ENCODE results near the gene ALDH1B1.

ALDH1B1 gene

GRCh38 chr9:38439916-38440301 lies 47.4 kb downstream of the ALDH1B1 start:
- no peak for TF ChIP-seq CTCF (conservative IDR thresholded peaks at IDR 0.05; ENCODE audit: low read depth, low read length)
- DNase-seq (ENCODE audit: low read depth) = no peak
- H3K4me3 ChIP-seq (ENCODE audit: low read length) = no peak overlapping the region

DNA sequence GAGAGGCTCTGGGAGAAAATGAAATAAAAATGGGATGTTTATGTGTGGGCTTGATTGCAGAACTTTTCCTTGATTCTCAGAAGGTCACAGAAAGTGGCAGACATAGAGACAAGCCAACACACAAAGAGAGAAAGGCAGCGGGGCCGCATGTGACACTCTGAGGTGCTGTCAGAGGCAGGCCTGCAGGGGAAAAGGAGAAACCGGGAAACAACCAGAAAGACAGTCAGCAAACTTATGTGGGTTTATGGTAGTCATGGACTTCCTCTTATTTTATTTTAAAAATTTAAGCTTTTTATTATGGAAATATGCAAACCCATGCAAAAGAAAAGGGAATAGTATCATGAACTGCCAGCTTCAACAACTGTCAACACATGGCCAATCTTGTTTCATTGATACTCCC lies 48.0 kb downstream of the ALDH1B1 start:
- H3K4me3 ChIP-seq (ENCODE audit: low read length) = no peak overlapping the region
- no peak for DNase-seq (ENCODE audit: low read depth)
- TF ChIP-seq CTCF (conservative IDR thresholded peaks at IDR 0.05; ENCODE audit: low read depth, low read length) = no peak

- no peak for DNase-seq (ENCODE audit: low read depth)
These were observed 49.0 kb downstream of the ALDH1B1 start for GRCh38 chr9:38441347-38442085.

DNA sequence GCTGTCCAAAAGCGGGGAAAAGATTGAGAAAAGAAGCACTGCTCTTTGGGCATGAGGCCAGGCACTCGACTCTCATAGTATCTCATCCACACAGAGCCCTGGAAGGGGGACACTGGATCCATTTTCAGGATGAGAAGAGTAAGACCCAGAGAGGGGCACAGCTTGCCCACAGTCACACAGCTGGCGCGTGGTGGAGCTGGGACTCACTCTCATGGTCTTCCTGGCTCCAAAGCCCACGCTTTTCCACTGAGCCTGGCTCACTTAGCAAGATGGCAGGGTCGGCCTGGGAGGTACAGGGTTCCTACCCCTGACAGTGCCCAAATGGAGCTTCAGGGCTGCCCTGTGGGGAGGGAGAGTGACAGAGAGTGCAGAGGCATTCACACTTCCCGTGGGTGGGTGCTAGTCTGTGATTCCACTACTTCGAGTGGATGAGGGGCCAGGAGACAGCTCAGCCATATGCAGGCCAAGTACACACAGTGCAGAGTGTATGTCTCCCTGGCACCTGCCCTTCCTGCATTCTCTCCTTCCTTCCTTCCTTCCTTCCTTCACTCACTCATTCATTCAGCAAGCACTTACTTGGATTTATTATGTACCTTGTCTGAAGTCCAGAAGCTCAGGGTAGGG lies 50.1 kb downstream of the ALDH1B1 start:
- H3K4me3 ChIP-seq (ENCODE audit: low read length) = no peak overlapping the region
- no peak for TF ChIP-seq CTCF (conservative IDR thresholded peaks at IDR 0.05; ENCODE audit: low read depth, low read length)
- DNase-seq (ENCODE audit: low read depth) = no peak

More at GRCh38 chr9:38441347-38442085, 49.0 kb downstream of the ALDH1B1 start:
- no peak for TF ChIP-seq CTCF (conservative IDR thresholded peaks at IDR 0.05; ENCODE audit: low read depth, low read length)
- no peak overlapping the region for H3K4me3 ChIP-seq (ENCODE audit: low read length)

GRCh38 chr9:38443181-38443580 lies 50.7 kb downstream of the ALDH1B1 start:
- no peak for DNase-seq (ENCODE audit: low read depth)
- H3K4me3 ChIP-seq (ENCODE audit: low read length) = no peak overlapping the region
- TF ChIP-seq CTCF (conservative IDR thresholded peaks at IDR 0.05; ENCODE audit: low read depth, low read length) = no peak

GRCh38 chr9:38443597-38443996 lies 51.1 kb downstream of the ALDH1B1 start:
- no peak for TF ChIP-seq CTCF (conservative IDR thresholded peaks at IDR 0.05; ENCODE audit: low read depth, low read length)
- no peak for DNase-seq (ENCODE audit: low read depth)
- H3K4me3 ChIP-seq (ENCODE audit: low read length) = no peak overlapping the region

All from retinal pigment epithelial cell (primary cell).